Activated CD4-positive, alpha-beta T cell treated with anti-CD3 and anti-CD28 coated beads, Interleukin-10, Interleukin-2, amounts not matched to agents 100 ng/mL and 50 ng/mL, durations not matched to agents 16 hours and 8 hours (primary cell): ENCODE results near the gene ZNF90.
"Not testable (repeated sequence)": the region's sequence is repeated elsewhere in the genome, so short reads cannot be mapped to it uniquely, and the experiment has no call there.

Experiments used
- DNase-seq: peaks from one replicate; pipeline ENCODE4 v3.0.0-alpha.2; 2020

ZNF90 gene

DNA sequence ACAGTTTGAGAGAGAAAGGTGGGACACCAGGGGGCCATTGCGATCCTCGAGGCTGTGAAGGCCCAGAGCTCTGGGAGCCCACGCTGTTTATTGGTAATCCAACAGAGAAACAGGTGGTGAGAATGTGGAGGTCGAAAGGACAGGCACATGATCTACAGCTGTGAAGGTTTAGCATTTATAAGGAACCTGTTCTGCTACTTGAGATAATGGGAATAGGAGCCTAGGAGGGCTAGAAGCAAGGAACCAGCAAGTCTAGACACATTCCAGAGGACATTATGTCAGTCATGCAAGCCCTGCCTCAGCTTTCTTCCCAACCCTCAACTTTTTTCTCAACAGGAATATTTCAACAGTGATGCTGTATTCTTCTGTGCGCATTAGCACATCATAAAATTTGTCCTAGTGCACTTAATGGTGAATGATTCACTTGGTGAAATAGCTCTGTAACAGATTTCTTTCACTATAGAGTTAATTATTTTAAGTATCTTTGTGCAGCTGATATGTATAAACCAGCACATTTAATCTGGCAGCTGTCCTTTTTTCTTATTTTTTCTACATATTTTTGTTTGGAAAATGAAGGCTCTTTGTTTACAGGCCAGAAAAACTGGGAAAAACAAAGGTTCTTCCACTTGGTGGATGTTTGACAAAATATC is 25.4 kb downstream of the ZNF90 start:
- no peak for DNase-seq

DNA sequence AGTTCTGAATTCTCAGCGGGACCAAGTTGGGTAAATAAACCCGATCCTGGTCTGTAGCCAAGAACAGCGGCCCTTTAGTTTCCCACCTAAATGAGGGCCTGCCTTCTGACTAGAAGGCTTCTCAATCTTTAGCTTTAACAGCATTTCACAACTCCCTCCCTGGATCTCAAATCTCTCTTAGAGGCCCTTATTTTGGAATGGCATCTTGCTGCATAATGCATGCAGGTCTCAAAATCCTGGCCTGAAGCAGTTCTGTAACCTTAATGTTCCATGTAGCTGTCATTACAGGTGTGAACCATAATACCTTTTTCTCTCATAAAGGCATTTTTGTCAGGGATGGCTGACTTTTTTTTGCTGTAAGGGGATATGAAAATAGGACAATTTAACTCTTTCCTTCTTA is 29.5 kb downstream of the ZNF90 start:
- DNase-seq = no peak

DNA sequence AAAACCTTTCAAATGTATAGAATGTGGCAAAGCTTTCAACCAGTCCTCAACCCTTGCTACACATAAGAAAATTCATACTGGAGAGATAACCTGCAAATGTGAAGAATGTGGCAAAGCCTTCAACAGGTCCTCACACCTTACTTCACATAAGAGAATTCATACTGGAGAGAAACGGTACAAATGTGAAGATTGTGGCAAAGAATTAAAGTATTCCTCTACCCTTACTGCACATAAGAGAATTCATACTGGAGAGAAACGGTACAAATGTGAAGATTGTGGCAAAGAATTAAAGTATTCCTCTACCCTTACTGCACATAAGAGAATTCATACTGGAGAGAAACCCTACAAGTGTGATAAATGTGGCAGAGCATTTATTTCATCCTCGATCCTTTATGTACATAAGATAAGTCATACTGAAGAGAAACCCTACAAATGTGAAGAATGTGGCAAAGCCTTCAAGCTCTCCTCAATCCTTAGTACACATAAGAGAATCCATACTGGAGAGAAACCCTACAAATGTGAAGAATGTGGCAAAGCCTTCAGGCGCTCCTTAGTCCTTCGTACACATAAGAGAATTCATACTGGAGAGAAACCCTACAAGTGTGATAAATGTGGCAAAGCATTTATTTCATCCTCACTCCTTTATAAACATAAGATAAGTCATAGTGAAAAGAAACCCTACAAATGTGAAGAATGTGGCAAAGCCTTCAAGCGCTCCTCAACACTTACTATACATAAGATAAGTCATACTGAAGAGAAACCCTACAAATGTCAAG is 40.5 kb downstream of the ZNF90 start:
- not testable (repeated sequence) for DNase-seq

DNA sequence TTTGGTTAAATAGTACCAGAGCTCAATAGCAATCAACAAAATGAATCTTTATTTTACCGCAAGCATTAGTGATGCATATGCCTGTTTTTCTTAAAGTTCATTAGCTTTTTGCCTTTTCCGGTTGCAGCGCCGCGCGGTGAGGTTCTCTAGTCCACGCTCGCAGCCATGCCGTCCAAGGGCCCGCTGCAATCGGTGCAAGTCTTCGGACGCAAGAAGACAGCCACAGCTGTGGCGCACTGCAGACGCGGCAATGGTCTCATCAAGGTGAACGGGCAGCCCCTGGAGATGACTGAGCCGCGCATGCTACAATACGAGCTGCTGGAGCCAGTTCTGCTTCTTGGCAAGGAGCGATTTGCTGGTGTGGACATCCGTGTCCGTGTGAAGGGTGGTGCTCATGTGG is 47.1 kb downstream of the ZNF90 start:
- no peak for DNase-seq

DNA sequence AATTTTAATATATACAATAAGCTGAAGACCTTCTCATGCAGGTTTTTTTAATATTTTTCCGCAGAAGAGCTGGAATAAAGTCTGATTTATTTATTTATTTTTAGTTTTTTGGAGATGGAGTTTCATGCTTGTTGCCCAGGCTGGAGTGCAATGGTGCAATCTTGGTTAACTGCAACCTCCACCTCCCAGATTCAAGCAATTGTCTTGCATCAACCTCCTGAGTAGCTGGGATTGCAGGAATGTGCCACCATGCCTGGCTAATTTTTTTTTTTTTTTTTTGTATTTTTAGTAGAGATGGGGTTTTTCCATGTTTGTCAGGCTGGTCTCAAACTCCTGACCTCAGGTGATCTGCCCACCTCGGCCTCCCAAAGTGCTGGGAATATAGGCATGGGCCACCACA is 55.1 kb downstream of the ZNF90 start:
- DNase-seq = not testable (repeated sequence)

DNA sequence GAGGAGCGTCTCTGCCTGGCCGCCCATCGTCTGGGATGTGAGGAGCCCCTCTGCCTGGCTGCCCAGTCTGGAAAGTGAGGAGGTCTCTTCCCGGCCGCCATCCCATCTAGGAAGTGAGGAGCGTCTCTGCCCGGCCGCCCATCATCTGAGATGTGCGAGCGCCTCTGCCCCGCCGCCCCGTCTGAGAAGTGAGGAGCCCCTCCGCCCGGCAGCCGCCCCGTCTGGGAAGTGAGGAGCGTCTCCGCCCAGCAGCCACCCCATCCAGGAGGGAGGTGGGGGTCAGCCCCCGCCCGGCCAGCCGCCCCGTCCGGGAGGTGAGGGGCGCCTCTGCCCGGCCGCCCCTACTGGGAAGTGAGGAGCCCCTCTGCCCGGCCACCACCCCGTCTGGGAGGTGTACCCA is 59.9 kb downstream of the ZNF90 start:
- DNase-seq = not testable (repeated sequence)

DNA sequence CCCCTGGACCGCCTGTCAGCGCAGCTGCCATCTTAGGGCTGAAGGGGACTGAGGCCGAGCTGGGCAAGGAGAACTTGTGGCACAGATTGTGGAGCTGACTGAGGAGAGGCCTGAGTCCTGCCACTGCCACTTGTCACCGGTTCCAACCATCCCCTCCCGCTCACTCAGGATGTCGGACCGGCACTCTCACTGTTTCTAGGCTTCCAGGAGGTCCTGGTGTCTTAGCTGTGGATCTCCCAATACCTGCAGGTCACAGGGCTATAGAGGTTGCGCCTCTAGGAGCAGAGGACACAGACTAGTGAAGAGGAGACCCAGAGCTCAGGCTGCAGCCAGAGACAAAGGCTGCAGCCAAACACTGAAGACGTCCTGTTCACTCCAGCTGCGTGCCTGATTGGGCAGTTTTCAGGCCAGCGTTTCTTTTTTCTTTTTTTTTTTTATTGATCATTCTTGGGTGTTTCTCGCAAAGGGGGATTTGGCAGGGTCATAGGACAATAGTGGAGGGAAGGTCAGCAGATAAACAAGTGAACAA is 73.9 kb downstream of the ZNF90 start:
- DNase-seq = no peak

DNA sequence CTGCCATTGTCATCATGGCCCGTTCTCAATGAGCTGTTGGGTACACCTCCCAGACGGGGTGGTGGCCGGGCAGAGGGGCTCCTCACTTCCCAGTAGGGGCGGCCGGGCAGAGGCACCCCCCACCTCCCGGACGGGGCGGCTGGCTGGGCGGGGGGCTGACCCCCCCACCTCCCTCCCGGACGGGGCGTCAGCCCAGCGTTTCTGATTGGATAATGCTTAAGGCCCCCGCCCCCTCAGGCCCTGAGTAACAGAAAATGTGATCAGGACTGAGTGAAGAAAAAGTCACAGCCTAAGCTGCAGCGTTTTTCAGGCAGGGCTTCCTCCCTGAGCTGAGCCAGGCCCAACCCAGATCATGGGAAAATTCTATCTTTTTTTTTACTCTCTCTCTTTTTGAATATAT is 74.7 kb downstream of the ZNF90 start:
- not testable (repeated sequence) for DNase-seq

DNA sequence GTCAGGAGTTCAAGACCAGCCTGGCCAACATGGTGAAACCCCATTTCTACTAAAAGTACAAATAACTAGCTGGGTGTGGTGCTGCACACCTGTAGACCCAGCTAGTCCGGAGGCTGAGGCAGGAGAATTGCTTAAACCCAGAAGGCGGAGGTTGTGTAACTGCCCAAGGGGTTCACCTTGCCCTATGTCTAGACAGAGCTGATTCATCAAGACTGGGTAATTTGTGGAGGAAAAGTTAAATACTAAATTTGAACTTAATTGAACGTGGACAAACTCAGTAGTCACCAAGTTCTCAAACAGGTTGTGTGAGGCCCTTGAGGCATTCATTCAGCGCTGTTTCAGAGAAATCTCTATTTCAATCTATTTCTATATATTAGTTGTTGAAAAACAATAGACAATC is 75.5 kb downstream of the ZNF90 start:
- DNase-seq = no peak

DNA sequence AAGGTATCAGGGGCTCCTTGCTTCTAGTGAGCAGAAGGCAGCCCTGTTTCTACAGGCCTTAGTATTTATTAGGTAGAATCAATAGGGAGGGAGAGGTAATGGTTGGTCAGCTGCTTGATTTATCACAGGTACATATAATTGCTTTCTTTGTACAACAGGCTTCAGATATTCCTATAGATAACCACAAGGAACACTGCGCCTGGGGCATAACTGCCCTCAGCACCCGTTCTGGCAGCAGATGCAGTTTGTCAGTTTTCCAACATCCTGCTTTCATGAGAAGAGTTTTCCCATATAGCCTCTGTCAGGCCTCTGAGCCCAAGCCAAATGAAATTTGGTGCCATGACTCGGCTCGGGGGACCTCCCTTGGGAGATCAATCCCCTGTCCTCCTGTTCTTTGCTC is 76.8 kb downstream of the ZNF90 start:
- no peak for DNase-seq

DNA sequence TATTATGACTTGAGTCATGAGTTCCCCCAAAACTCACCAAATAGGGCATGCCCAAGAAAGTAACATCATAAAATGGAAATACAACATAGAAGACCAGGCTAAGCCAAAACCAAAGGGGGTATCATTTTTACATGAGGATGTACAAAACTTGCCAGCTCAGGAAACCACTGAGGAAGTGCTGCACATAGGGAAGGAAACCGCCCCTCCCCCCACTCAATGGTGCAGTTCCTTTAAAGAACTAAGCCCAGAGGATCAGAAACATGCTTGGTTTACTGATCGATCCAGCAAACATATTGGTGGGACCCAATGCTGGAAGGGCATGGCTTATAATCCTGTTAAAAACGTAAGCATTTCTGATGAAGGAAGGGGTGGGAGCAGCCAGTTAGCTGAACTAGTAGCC is 85.0 kb downstream of the ZNF90 start:
- DNase-seq = peak; percentile 23

DNA sequence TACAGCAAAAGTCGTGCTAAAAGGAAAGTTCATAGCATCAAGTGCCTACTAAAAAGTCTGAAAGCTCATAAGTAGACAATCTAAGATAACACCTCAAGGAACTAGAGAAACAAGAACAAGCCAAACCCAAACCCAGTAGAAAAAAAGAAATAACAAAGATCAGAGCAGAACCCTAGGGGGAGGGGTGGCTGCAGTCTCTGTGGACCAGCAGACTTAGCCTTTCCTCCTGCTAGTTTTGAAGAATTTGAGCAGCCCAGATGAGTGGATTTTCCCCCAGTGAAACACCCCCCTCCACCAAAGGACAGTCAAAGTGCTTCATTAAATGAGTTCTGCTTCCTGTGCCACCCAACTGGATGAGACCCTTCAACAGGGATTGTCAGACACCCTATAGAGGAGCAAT is 86.7 kb downstream of the ZNF90 start:
- DNase-seq = no peak

DNA sequence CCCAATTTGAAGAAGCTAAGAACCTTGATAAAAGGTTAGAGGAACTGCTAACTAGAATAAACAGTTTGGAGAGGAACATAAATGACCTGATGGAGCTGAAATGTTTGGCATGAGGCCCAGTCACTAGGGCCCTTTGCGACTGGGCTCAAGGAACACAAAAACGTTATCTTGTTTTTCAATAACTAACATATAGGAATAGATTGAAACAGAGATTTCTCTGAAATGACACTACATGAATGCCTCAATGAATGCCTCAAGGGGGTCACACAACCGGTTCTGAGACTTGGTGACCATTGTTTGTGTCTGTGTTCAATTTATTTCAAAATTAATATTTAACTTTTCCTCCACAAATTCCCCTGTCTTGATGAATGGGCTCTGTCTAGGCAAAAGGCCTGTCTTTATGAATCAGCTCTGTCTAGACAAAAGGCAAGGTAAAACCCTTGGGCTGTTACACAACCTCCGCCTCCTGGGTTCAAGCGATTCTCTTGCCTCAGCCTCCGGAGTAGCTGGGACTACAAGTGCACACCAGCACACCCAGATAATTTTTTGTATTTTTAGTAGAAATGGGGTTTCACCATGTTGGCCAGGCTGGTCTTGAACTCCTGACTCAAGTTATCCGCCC is 88.3 kb downstream of the ZNF90 start:
- DNase-seq = no peak

DNA sequence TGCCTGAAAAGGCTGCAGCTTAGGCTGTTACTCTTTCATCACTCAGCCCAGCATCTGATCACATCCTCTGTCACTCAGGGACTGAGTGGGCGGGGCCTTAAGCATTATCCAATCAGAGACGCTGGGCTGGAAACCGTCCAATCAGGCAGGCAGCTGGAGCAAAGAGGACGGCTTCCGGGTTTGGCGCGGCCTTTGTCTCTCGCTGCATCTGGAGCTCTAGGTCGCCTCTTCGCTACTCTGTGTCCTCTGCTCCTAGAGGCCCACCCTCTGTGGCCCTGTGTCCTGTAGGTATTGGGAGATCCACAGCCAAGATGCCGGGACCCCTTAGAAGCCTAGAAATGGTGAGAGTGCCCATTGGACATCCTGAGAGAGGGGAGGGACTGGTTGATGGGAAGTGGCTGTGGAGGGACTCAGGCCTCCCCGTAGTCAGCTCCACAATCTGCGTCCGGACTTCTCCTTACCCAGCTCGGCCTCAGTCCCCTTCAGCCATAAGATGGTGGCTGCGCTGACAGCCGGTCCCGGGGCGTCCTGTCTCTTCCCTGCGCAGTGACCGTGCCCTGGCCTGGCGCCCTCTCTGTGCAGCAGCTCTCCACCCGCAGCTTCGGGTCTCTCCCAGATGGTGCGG is 89.3 kb downstream of the ZNF90 start, which contains the start of gene ZNF486:
Gene ZNF486, plus strand, starts transcription at position 195 of the 625 bp plus-strand sequence. Its CDS starts 117 bp downstream, at position 312.
- peak; percentile 93 for DNase-seq

DNA sequence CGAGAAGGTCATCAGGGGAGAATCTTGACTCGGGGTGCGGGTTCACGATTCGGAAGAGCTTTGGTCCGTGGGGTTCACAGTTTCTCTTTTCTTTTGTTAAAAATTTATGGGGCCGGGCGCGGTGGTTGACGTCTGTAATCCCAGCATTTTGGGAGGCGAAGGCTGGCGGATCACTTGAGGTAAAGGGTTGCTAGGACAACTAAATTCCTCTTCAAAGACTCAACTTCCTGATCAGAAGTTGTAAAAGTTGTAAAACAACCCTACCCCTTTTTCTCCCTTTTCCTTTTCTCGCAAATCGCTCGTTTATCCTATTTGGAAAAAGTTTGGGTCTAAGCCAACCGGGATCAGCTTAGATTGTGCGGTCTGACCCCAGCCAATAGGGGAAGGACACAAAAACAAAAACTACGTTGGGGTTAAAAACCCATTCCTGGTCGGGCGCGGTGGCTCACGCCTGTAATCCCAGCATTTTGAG is 89.9 kb downstream of the ZNF90 start:
- no peak for DNase-seq
